HG02970 (cell line): ENCODE measurements around the gene SUZ12.
"Not testable (repeated sequence)": the region's sequence is repeated elsewhere in the genome, so short reads cannot be mapped to it uniquely, and the experiment has no call there.

ENCODE experiments used
- ATAC-seq: cut with Tn5 transposase; IDR thresholded peaks from one replicate; pipeline ENCODE4 v1.9.1; 2021; ENCODE audit warnings: mild to moderate bottlenecking, moderate library complexity, moderate number of reproducible peaks; ENCODE audit not compliant: unreplicated experiment, low FRiP score

SUZ12 gene

DNA sequence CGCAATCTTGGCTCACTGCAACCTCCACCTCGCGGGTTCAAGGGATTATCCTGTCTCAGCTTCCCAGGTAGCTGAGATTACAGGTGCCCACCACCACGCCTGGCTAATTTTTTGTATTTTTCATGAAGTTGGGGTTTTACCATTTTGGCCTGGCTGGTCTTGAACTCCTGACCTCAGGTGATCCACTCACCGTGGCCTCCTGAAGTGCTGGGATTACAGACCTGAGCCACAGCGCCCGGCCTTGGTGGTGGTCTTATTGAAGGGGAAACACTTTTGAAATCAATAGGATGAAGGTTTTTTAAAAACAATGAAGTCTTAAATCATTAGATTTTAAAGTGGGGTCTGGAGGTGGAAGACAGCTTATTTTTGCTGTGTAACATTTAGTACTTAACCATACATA is 5.6 kb downstream of the SUZ12 start:
- ATAC-seq: not testable (repeated sequence)

DNA sequence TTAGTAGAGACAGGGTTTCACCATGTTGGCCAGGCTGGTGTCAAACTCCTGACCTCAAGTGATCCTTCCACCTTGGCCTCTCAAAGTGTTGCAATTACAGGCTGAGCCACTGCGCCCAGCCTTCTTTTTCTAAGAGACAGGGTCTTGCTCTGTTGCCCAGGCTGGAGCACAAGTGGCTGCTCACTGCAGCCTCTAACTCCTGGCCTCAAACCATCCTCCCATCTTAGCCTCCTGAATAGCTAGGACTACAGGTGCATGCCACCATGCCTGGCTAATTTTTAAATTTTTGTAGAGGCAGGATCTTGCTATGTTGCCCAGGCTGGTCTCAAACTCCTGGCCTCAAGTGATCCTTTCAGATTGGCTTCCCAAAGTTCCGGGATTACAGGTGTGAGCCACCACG is 15.1 kb downstream of the SUZ12 start:
- ATAC-seq: not testable (repeated sequence)

DNA sequence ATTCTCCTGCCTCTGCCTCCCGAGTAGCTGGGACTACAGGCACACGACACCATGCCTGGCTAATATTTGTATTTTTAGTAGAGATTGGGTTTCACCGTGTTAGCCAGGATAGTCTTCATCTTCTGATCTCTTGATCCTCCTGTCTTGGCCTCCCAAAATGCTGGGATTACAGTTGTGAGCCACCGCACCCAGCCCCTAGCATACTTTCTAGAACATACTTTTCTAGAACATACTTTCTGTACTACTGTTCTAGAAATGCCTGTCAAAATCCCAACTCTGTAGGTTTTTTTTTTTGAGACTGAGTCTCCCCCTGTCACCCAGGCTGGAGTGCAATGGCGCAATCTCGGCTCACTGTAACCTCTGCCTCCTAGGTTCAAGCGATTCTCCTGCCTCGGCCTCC is 27.3 kb downstream of the SUZ12 start:
- not testable (repeated sequence) for ATAC-seq

DNA sequence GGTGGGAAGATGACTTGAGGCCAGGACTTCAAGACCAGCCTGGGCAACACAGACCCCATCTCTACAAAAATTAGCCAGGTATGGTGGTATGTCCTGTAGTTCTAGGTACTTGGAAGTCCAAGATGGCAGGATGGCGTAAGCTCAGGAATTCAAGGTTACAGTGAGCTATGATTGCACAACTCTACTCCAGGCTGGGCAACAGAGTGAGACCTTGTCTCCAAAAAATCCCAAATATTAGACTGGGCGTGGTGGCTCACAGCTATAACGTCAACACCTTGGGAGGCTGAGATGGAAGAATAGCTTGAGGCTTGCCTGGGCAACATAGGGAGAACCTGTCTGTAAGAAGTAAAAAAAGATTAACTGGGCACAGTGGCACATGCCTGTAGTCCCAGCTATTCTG is 30.8 kb downstream of the SUZ12 start:
- no peak for ATAC-seq

DNA sequence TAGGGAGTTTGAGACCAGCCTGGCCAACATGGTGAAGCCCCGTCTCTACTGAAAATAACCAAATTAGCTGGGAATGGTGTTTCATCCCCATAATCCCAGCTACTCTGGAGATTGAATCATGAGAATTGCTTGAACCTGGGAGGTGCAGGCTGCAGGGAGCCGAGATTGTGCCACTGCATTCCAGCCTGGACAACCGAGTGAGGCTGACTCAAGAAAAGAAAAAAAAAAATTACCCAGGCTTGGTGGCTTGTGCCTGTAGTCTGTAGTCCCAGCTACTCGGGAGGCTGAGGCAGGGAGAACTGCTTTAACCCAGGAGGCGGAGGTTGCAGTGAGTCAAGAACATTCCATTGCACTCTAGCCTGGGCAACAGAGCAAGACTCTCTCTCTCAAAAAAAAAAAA is 33.6 kb downstream of the SUZ12 start:
- ATAC-seq: not testable (repeated sequence)

DNA sequence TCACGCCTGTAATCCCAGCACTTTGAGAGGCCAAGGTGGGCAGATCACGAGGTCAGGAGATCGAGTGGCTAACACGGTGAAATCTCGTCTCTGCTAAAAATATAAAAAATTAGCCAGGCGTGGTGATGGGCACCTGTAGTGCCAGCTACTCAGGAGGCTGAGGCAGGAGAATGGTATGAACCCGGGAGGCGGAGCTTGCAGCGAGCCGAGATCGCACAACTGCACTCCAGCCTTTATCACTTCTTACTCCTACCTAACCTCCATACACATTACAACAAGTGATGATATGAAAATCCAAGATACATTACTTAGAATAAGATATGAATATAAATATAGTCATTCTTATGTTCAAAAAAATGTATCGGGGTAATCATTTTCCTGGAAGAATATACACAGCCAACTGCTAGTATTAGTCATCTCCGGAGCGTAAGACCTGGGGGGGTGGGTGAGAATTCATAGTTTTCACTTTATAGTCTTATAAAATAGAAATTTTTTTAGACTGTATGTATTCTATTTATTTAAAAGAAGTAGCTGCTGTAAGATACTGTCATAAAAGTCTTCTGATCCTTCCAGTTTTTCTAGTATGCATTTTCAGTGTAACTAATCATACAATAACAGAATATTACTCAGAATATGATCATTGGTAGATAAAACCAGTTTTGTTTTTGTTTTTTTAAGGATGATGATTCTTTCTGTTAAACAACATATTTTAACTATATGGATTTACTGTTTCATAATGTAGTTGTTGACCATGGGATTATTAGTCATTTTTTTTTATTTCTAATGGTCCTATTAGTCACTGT is 37.7 kb downstream of the SUZ12 start:
- ATAC-seq: not testable (repeated sequence)

DNA sequence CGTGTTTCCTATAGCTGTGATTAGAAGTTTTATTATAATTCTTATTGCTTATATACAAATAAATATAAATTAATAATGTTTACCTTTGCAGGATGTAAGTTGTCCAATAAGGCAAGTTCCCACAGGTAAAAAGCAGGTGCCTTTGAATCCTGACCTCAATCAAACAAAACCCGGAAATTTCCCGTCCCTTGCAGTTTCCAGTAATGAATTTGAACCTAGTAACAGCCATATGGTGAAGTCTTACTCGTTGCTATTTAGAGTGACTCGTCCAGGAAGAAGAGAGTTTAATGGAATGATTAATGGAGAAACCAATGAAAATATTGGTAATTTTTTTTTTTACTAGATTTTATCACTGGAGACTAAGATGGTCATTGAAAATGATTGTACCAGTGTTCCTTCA is 38.6 kb downstream of the SUZ12 start:
- not testable (repeated sequence) for ATAC-seq

DNA sequence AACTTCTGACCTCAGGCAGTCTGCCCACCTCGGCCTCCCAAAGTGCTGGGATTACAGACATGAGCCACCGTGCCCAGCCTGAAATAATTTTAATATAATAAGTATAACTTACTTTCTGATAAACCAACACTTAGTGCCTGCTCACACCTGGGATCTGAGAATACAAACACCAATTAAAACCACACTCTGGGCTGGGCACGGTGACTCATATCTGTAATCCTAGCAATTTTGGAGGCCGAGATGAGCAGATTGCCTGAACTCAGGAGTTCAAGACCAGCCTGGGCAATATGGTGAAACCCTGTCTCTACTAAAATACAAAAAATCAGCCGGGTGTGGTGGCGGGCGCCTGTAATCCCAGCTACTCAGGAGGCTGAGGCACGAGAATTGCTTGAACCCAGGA is 55.0 kb downstream of the SUZ12 start:
- not testable (repeated sequence) for ATAC-seq

DNA sequence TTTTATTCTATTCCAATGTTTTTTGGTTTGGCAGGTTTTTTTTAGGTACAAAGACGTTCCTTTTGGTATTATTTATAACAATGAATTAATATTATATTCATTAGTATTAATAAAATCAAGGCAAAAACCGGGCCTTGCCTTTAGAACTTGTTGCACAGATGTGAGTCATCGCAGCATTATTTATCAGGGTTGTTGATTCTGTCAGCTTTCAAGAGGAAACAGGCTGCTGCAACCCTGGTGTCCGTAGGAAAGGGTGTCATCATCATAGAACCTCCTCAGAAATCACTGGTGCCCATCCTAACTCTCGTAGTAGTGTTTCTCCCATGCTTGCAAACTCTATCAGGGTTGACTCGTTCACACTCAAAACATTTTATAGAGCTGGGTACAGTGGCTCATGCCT is 60.2 kb downstream of the SUZ12 start:
- ATAC-seq: no peak

DNA sequence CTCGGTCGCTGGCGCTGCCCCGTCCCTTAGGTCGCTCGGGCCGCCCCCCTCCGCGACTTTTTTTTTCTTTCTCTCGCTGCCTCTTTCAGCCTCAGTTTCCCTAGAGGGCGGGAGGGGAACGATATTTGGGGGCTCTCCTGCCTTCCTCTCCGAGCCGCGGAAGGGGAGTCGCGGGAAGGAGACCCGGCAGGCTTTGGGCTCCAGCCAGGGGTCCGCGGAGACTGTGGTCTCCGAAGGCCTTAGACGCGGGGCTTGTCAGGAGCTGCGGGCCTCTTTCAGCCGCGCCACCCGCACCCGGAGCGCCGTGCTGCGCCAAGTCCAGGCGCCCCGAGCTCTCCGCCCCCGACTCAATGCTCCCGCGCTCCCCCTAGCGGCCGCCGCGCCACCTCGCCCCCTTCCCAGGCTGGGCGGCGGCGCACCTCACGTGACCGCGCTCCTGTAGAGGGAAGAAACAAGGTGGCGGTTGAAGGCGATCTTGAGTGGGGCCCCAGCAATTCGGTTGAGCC is 70.2 kb downstream of the SUZ12 start, which contains the start of gene LRRC37B:
Gene LRRC37B (plus strand): TSS at position 427 of the 506 bp plus-strand sequence. CDS start 14,010 bp downstream, outside the sequence.
- ATAC-seq: peak; percentile 78

DNA sequence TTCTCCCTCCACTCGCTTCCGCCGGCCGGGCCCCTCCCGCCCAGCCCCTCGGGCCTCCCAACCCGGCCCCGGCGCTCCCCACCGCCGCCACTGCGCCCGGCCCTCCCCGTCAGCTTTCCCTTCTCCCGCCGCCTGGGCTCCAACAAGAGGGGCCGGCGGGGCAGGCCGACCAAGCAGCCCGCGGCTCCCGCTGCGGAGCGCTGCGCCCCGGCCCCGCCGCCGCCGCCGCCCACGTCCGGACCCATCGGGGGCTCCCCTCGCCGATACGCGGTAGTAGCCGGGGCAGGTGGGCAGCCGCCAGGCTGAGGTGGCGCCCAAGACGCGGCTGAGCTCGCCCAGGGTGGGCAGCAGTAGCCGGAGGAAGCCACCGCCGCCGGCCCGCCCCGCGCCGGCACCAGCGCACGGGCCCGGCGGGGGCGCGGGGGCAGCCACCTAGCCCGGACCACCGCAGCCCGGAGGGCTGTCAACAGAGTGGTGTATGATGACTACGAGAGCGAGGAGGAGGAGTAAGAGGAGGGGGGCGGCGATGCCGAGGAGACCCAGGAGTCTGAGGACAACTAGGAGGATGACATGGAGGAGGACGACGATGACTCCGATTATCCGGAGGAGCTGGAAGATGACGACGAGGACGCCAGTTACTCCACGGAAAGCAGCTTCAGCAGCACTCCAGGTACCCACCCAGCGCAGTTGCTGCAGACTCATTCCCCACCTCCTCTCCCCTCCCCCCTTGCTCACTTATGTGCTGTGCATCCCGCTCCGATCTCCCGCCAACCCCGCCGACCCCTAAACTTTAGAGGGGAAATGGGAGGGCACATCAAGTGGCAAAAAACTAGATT is 70.9 kb downstream of the SUZ12 start:
- ATAC-seq: peak; percentile 29

DNA sequence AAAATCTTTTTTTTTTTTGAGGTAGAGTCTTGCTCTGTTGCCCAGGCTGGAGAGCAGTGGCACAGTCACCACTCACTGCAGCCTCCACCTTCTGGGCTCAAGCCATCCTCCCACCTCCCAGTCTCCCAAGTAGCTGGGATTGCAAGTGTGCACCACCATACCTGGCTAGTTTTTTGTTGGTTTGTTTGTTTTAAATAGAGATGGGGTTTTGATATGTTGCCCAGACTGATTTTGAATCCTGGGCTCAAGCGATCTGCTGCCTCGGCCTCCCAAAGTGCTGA is 72.4 kb downstream of the SUZ12 start:
- no peak for ATAC-seq

DNA sequence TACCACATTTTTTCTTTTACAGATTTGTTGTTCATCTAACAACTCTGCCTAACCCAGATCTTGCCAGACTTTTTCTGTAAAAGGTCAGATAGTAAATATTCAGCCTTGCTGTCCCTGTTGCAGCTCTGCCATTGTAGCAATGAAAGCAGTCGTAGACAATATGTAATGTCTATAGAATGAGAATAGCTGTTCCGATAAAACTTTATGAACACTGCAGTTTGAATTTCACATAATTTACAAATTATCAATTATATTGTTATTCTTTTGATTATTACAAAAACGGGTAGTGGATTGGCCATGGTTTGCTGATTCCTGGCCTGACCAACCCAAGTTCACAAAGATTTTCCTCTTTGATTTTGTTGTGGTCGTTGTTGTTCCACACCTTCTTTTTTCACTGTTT is 73.3 kb downstream of the SUZ12 start:
- ATAC-seq: no peak

DNA sequence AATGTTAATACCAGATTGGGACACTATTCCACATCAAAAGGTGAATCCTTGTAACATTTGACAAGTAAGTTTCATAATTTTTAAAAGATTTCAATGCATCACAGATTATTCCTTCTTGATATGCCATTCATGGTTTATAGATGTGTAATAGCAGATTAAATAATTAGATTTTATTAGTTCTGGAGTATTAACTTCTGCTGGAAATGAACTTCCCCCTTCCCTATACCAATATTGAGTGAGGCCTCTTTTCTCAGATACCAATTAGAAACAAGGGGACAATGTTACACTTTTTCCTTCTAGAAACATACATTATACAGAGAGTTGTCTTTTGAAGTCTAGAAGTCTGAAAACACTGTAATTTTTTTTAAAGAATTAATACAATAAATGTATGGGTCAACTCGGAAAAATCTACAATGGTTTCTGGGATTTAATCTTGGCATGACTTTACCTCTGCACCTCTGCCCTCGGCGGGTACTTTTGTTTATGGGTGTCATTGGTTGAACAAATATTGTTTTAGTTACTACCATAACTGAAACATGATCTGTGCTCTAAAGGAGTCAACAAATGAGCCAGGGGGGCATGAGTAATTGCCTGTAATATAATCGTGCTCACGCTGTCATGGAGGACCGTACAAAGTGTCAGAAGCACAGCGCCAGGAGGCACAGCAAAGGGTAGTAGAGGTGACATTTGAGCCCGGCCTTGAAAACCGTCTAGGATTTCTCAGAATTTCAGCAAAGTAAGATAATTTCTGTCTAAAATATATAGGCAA is 78.6 kb downstream of the SUZ12 start:
- no peak for ATAC-seq

DNA sequence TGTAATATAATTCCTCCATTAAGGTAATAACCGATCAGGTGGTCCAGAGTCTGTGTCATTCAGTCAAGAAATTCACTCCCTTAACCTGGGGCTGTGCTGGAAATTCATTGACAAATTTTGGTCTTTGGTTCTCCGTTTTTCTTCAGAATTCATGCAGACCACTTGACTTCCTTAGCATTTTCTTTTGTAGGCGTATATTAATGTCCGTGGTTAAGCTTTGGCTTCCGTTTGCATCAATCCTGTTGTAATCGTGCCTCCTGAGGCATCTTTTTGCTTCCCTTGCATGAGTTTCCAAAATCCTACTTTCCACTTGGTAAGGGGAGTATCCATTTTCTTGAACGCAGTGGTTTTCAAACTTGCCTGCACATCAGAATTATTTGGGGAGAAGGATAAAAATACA is 79.4 kb downstream of the SUZ12 start:
- no peak for ATAC-seq

DNA sequence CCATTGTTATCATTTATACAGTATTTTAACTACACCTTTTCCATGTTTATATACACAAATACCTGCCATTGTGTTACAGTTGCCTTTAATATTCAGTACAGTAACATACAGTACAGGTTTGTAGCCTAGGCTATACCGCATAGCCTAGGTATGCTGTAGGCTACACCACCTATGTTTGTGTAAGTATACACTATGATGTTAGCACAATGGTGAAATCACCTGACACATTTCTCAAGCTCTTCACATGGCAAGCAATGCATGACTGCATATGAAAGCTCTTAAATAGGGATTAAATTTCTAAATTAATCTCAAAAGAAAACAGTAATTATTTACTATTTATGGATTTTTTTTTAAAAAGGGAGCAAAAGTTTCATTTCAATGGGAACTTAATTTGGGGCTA is 82.4 kb downstream of the SUZ12 start:
- ATAC-seq: no peak

DNA sequence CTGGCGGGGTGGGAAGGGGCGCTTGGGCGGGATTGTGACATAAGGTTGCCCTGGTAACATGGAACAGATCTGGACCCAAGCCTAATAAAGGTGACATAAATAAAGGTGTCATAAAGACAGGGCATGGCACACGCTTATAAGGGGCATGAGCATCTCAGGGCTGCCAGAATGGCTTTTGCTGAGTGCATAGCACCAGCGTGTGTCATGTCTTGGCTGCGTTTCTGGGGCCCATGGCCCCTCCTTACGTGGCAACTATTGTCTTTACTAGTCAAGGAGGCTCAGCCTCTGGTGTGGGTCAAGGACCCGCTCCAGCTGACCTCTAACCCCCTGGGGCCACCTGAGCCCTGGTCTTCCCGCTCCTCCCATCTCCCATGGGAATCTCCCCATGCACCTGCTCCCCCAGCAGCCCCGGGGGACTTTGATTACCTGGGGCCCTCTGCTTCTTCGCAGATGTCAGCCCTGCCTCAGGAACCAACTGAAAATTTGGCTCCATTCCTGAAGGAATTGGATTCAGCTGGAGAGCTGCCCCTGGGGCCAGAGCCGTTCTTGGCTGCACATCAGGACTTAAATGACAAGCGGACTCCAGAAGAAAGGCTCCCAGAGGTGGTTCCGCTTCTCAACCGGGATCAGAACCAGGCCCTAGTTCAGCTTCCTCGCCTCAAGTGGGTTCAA is 84.3 kb downstream of the SUZ12 start:
- no peak for ATAC-seq

DNA sequence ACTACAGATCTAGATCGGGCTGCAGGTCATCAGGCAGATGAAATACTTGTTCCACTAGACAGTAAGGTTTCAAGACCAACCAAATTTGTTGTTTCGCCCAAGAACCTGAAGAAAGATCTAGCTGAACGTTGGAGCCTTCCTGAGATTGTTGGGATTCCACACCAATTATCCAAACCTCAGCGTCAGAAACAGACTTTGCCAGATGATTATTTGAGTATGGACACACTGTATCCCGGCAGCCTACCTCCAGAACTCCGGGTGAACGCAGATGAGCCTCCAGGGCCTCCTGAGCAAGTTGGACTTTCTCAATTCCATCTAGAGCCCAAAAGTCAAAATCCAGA is 84.8 kb downstream of the SUZ12 start:
- no peak for ATAC-seq

DNA sequence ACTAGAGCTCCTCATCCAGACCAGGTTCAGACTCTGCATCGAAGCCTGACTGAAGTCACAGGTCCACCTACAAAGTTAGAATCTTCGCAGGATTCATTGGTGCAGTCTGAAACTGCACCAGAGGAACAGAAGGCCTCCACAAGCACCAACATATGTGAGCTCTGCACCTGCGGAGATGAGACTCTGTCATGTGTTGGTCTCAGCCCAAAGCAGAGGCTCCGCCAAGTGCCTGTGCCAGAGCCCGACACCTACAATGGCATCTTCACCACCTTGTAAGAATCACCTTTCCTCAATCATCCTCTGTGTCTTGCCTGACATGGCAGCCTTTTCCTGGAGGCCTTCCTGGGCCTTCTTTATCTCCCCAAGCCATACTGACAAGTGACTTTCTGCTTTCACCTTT is 85.7 kb downstream of the SUZ12 start:
- not testable (repeated sequence) for ATAC-seq

DNA sequence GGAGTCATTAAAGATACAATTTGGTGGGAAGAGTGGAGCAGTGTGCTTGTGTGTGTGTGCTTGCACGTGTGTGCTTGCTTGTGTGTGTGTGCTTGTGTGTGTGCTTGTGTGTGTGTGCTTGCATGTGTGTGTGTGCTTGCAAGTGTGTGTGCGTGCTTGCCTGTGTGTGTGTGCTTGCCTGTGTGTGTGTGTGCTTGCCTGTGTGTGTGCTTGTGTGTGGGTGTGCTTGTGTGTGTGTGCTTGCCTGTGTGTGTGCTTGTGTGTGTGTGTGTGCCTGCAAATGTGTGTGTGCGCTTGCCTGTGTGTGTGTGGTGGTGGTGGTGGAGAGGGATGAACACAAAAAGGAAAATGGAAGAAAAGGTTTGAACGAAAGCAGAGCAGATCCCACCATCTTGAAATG is 90.5 kb downstream of the SUZ12 start:
- not testable (repeated sequence) for ATAC-seq
